ENCODE measurements around the gene CYTH1.

- TF ChIP-seq REST (IDR thresholded peaks at IDR 0.05; ENCODE audit: low read depth) (no peak), RAD21 (IDR thresholded peaks at IDR 0.05; ENCODE audit: low read depth) (no peak), FOXM1 (IDR thresholded peaks at IDR 0.05; ENCODE audit: borderline replicate concordance, low read depth) (no peak), TCF12 (IDR thresholded peaks at IDR 0.05; ENCODE audit: low read depth) (no peak), EP300 (IDR thresholded peaks at IDR 0.05; ENCODE audit: borderline replicate concordance) (no peak), YY1 (IDR thresholded peaks at IDR 0.05; ENCODE audit: low read depth) (no peak), CREB1 (IDR thresholded peaks at IDR 0.05; ENCODE audit: low read depth) (no peak), MAX (IDR thresholded peaks at IDR 0.05) (no peak), TEAD4 (IDR thresholded peaks at IDR 0.05) (no peak)
Observed at GRCh38 chr17:78759203-78759968, 22.7 kb downstream of the CYTH1 start.

Measured in Ishikawa (cell line).